Body of pancreas (tissue), 4 donors: ENCODE data around the gene C1GALT1. TPM values are rescaled to one million over a fixed set of nuclear protein-coding genes. Genes with fewer than 3 reads are reported as not detected.

Experiments used
- ATAC-seq: fragments of 150-250 bp; one replicate; pipeline ENCODE4 v1.9.1; 2016
- DNase-seq, 4 donors: peaks; one replicate each; pipeline ENCODE4 v3.0.0-alpha.2; 2019
- H3K27ac ChIP-seq, 4 donors: fragments of 200-600 bp; sonication (generic); 1 replicate in 3 of 4; 2 replicates in 1 of 4; pipeline versions ENCODE4 v1.5.1 to v1.6.1; 2016 to 2019; ENCODE audit warnings: mild to moderate bottlenecking in 1 of 4, mixed read lengths in 1 of 4, moderate library complexity in 1 of 4
- H3K27me3 ChIP-seq, 2 donors: fragments of 200-600 bp; sonication (generic); one replicate each; pipeline ENCODE4 v1.6.0; 2016; ENCODE audit warnings: mild to moderate bottlenecking in 1 of 2
- H3K36me3 ChIP-seq, 2 donors: fragments of 200-600 bp; sonication (generic); replicated peaks in 1 of 2; 2 replicates each; pipeline ENCODE4 v1.5.1; 2016; ENCODE audit warnings: low read depth in 2 of 2; ENCODE audit not compliant: insufficient read depth in 1 of 2
- H3K4me1 ChIP-seq: fragments of 200-600 bp; sonication (generic); one replicate; pipeline ENCODE4 v1.6.0; 2016
- H3K4me3 ChIP-seq, 2 donors: fragments of 200-600 bp; sonication (generic); 1 replicate in 1 of 2; 2 replicates in 1 of 2; pipeline ENCODE4 v1.5.1; 2016 to 2019
- H3K9me3 ChIP-seq, 3 donors: fragments of 200-600 bp; sonication (generic); 1 replicate in 2 of 3; 2 replicates in 1 of 3; pipeline ENCODE4 v1.5.1; 2016
- CTCF ChIP-seq, 7 experiments: fragments of 450-650 bp in 4 of 7; fragments of 200-600 bp in 3 of 7; sonication (generic) in 3 of 7; IDR thresholded peaks; one replicate each; pipeline ENCODE4 v1.5.1; 2016 to 2019; ENCODE audit warnings: antibody characterized with exemption in 7 of 7
- POLR2A ChIP-seq, 3 donors: fragments of 450-650 bp; IDR thresholded peaks; one replicate each; pipeline ENCODE4 v1.6.1; 2016; ENCODE audit warnings: antibody characterized with exemption in 3 of 3, mild to moderate bottlenecking in 2 of 3
- WGBS, 2 donors: methylation state at CpG; one replicate each; pipeline ENCODE4 v1.1.5; 2017; 5-methylcytosine and 5-hydroxymethylcytosine counted together
- intact Hi-C: fragments of 100-400 bp; cut with DNase I; formaldehyde crosslinking; loops from one replicate; pipeline ENCODE4 v1.15.1; 2023
- total RNA-seq, 2 donors: library from RNA; depleted of rRNA; stranded (reverse); fragments of >200 nt; gene quantifications; one replicate each; pipeline ENCODE4 v1.1.0, GENCODE V29; 2016

C1GALT1 gene
- total RNA-seq, 2 donors from 2014 or later: 9.1 to 13.8 TPM

GRCh38 chr7:7214398-7215347 lies 32.3 kb downstream of the C1GALT1 start:
- no peak for DNase-seq
- TF ChIP-seq CTCF (IDR thresholded peaks at IDR 0.05) (no peak), POLR2A (IDR thresholded peaks at IDR 0.05) (no peak)
- Histone ChIP-seq H3K27me3 (no peaks in the 10 kb centered on the region), H3K4me1 (no peaks in the 10 kb centered on the region), H3K9me3 (no peaks in the 10 kb centered on the region), H3K36me3 (no peaks in the 10 kb centered on the region), H3K27ac (no peak overlapping the region), H3K4me3 (no peak overlapping the region)
- WGBS, 2 donors: 90 to 93% methylated on average over 13 of the region's 13 CpGs
- no peak for ATAC-seq
- intact Hi-C loops: no loop called here

GRCh38 chr7:7216279-7216678 lies 33.9 kb downstream of the C1GALT1 start:
- Histone ChIP-seq H3K4me1 (no peaks in the 10 kb centered on the region), H3K4me3 (no peak overlapping the region), H3K27ac (no peak overlapping the region), H3K27me3 (no peaks in the 10 kb centered on the region), H3K36me3 (no peaks in the 10 kb centered on the region), H3K9me3 (no peaks in the 10 kb centered on the region)
- TF ChIP-seq POLR2A (IDR thresholded peaks at IDR 0.05) (no peak), CTCF (IDR thresholded peaks at IDR 0.05) (no peak)
- DNase-seq (no peak), ATAC-seq (no peak)
- 95% methylated on average over 6 of the region's 6 CpGs for WGBS, 2 donors
- intact Hi-C loops: no loop called here

GRCh38 chr7:7219216-7219615 lies 36.9 kb downstream of the C1GALT1 start:
- TF ChIP-seq CTCF (IDR thresholded peaks at IDR 0.05) (no peak), POLR2A (IDR thresholded peaks at IDR 0.05) (no peak)
- H3K9me3 ChIP-seq: no peaks in the 10 kb centered on the region
- DNase-seq (no peak), ATAC-seq (no peak)
- H3K27me3 ChIP-seq: no peaks in the 10 kb centered on the region
- no peak overlapping the region for H3K4me3 ChIP-seq
- no peaks in the 10 kb centered on the region for H3K4me1 ChIP-seq
- no peak overlapping the region for H3K27ac ChIP-seq
- intact Hi-C loops: no loop called here
- no peaks in the 10 kb centered on the region for H3K36me3 ChIP-seq

- Histone ChIP-seq H3K27me3 (no peaks in the 10 kb centered on the region), H3K27ac (no peak overlapping the region), H3K4me3 (no peak overlapping the region), H3K36me3 (no peaks in the 10 kb centered on the region), H3K4me1 (no peaks in the 10 kb centered on the region), H3K9me3 (no peaks in the 10 kb centered on the region)
- ATAC-seq (no peak), DNase-seq (no peak)
- intact Hi-C loops: no loop called here
- TF ChIP-seq POLR2A (IDR thresholded peaks at IDR 0.05) (no peak), CTCF (IDR thresholded peaks at IDR 0.05) (no peak)
- 79 to 81% methylated on average over 3 of the region's 3 CpGs for WGBS, 2 donors
These were observed 38.5 kb downstream of the C1GALT1 start for GRCh38 chr7:7220821-7221220.

GRCh38 chr7:7221599-7222038 lies 39.3 kb downstream of the C1GALT1 start:
- DNase-seq: no peak
- Histone ChIP-seq H3K4me3 (no peak overlapping the region), H3K27me3 (no peaks in the 10 kb centered on the region), H3K9me3 (no peaks in the 10 kb centered on the region), H3K4me1 (no peaks in the 10 kb centered on the region), H3K36me3 (no peaks in the 10 kb centered on the region), H3K27ac (no peak overlapping the region)
- TF ChIP-seq POLR2A (IDR thresholded peaks at IDR 0.05) (no peak), CTCF (IDR thresholded peaks at IDR 0.05) (no peak)
- 48 to 56% methylated on average over 2 of the region's 2 CpGs for WGBS, 2 donors
- intact Hi-C loops: no loop called here
- ATAC-seq: no peak
